Prostate gland (tissue), 2 donors: ENCODE results near the gene ATP6V1G2. TPM values are rescaled to one million over a fixed set of nuclear protein-coding genes. Genes with fewer than 3 reads are reported as not detected.

ENCODE experiments used
- small RNA-seq, 2 donors: library from RNA; depleted of rRNA; stranded (forward); fragments of <200 nt; gene quantifications; one replicate each; pipeline ENCODE3, GENCODE V24; 2016
- total RNA-seq, 2 donors: library from RNA; depleted of rRNA; stranded (reverse); fragments of >200 nt; gene quantifications; one replicate each; pipeline ENCODE4 v1.1.0, GENCODE V29; 2016

Gene ATP6V1G2
- total RNA-seq, 2 donors from 2014 or later, result 0.36 to 0.74 TPM

Small RNAs within 50 kb of the gene (small RNA-seq; reads per million reads assigned to genes)
- gene AL663061.1 (0 reads per million in 2 donors), gene RF00019 (0 reads per million in 2 donors), gene SNORD117 (230 to 261 reads per million in 2 donors), gene SNORD84 (0 reads per million in 2 donors)

Other genes starting within 250 kb of the ATP6V1G2 start
- 100 to 1,000 TPM; 846 to 899 TPM for gene HLA-B, start 189.4 kb downstream of the ATP6V1G2 start, total RNA-seq
- 10 to 100 TPM; 16.1 to 22.8 TPM for gene MICA, start 143.0 kb downstream of the ATP6V1G2 start, total RNA-seq
- gene MICB, start 48.5 kb downstream of the ATP6V1G2 start, total RNA-seq, result 1 to 10 TPM; 1.3 to 5.5 TPM
- not detected for gene MCCD1, start 17.6 kb downstream of the ATP6V1G2 start, total RNA-seq
- 100 to 1,000 TPM; 227 to 390 TPM for gene DDX39B, start 4.6 kb downstream of the ATP6V1G2 start, total RNA-seq
- 10 to 100 TPM; 38.0 to 48.7 TPM for gene NFKBIL1, start 1.0 kb upstream of the ATP6V1G2 start, total RNA-seq
- gene LTA, start 25.7 kb upstream of the ATP6V1G2 start, total RNA-seq, result 1 to 10 TPM in 1 of 2 donors, not detected in 1; 1.2 TPM
- gene TNF, start 29.0 kb upstream of the ATP6V1G2 start, total RNA-seq, result under 1 TPM in 1 of 2 donors, not detected in 1; 0.23 TPM
- under 1 TPM in 1 of 2 donors, not detected in 1; 0.97 TPM for gene LTB, start 35.8 kb upstream of the ATP6V1G2 start, total RNA-seq
- gene LST1, start 39.7 kb upstream of the ATP6V1G2 start, total RNA-seq, result 1 to 10 TPM in 1 of 2 donors, not detected in 1; 3.1 TPM
- gene NCR3, start 46.4 kb upstream of the ATP6V1G2 start, total RNA-seq, result not detected
- 10 to 100 TPM; 11.1 to 14.6 TPM for gene AIF1, start 68.6 kb upstream of the ATP6V1G2 start, total RNA-seq
- gene PRRC2A, start 74.1 kb upstream of the ATP6V1G2 start, total RNA-seq, result 100 to 1,000 TPM; 129 to 247 TPM
- gene BAG6, start 106.1 kb upstream of the ATP6V1G2 start, total RNA-seq, result 100 to 1,000 TPM; 261 to 537 TPM
- gene APOM, start 109.3 kb upstream of the ATP6V1G2 start, total RNA-seq, result 1 to 10 TPM; 1.6 to 6.8 TPM
- gene C6orf47, start 114.2 kb upstream of the ATP6V1G2 start, total RNA-seq, result 10 to 100 TPM; 25.5 to 30.1 TPM
- gene GPANK1, start 118.4 kb upstream of the ATP6V1G2 start, total RNA-seq, result 10 to 100 TPM; 19.7 to 28.1 TPM
- 100 to 1,000 TPM; 214 to 285 TPM for gene CSNK2B, start 119.5 kb upstream of the ATP6V1G2 start, total RNA-seq
- 10 to 100 TPM in 1 of 2 donors, 1 to 10 TPM in 1; 1.8 to 13.0 TPM for gene LY6G5B, start 123.4 kb upstream of the ATP6V1G2 start, total RNA-seq
- 1 to 10 TPM; 1.6 to 2.6 TPM for gene LY6G5C, start 134.5 kb upstream of the ATP6V1G2 start, total RNA-seq
- 10 to 100 TPM; 78.1 to 83.6 TPM for gene ABHD16A, start 156.7 kb upstream of the ATP6V1G2 start, total RNA-seq
- 1 to 10 TPM in 1 of 2 donors, not detected in 1; 3.7 TPM for gene LY6G6F, start 160.3 kb upstream of the ATP6V1G2 start, total RNA-seq
- not detected for gene LY6G6D, start 168.7 kb upstream of the ATP6V1G2 start, total RNA-seq
- gene LY6G6C, start 175.1 kb upstream of the ATP6V1G2 start, total RNA-seq, result not detected
- gene MPIG6B, start 176.8 kb upstream of the ATP6V1G2 start, total RNA-seq, result under 1 TPM in 1 of 2 donors, not detected in 1; 0.74 TPM
- gene DDAH2, start 182.7 kb upstream of the ATP6V1G2 start, total RNA-seq, result 10 to 100 TPM; 73.3 to 83.7 TPM
- 100 to 1,000 TPM; 224 to 331 TPM for gene CLIC1, start 189.9 kb upstream of the ATP6V1G2 start, total RNA-seq
- gene MSH5, start 193.4 kb upstream of the ATP6V1G2 start, total RNA-seq, result 10 to 100 TPM; 10.5 to 72.4 TPM
- 10 to 100 TPM in 1 of 2 donors, 1 to 10 TPM in 1; 1.9 to 15.7 TPM for gene SAPCD1, start 216.0 kb upstream of the ATP6V1G2 start, total RNA-seq
- 10 to 100 TPM in 1 of 2 donors, 1 to 10 TPM in 1; 2.7 to 13.0 TPM for gene VWA7, start 230.7 kb upstream of the ATP6V1G2 start, total RNA-seq
- 10 to 100 TPM; 38.5 to 49.9 TPM for gene VARS1, start 249.1 kb upstream of the ATP6V1G2 start, total RNA-seq